ENCODE data around the gene DAAM2.

The DAAM2 gene

DNA sequence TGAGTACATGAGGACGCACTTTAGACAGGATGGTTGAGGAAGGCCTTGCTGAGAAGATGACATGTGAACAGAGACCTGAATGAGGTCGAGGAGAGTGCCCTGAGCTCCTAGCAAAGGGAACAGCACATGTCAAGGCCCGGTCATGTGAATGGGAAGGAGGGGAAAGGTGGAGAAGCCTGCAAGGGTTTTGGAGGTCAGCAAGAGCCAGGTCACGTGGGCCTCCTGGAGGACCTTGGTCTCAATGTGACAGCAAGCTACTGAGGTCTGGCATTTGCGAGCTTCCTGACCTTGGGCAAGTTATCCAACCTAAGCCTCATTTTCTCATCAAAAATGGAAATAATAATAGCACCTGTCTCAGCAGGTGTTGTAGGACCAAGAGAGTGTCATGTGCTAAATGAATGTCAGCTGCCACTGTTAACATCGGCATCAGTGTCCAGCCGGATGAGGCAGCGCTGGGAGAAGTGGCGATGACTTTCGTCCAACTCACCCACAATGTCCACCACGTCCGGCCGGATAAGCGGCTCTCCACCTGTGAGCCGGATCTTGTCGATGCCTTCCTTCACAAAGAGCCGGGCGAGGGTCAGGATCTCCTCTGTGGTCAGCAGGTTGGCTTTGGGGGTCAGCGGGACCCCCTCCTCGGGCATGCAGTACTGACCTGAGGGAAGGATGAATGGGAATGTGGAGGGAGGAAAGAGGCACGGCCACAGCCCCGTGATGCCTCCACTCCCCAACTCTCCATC lies 133.2 kb downstream of the DAAM2 start:
- no peaks in the 10 kb centered on the region for H3K27me3 Mint-ChIP-seq (ENCODE audit: low read depth)
- H3K27ac Mint-ChIP-seq: no peak overlapping the region

DNA sequence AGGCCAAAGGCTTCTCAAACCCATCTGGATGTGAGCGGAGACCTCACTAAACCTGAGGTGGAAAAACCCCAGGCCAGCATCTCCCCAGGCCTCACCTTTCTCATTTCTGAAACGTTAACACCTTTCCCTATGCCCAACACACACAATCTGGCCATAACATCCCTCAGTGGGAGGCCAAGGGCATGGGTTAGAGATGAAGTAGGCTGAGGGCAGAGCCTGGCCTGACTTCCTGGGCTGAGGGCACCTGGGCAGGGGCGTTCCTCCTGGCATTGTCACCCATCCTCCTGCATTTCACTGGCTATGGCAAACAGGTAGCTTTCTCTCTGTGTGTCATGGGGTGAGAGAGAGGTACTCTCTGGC lies 133.7 kb downstream of the DAAM2 start:
- H3K9me3 Mint-ChIP-seq: no peaks in the 10 kb centered on the region
- H3K4me3 Mint-ChIP-seq: no peak overlapping the region
- H3K4me1 Mint-ChIP-seq: peaks cover 6% of the 10 kb centered on the region
- no peaks in the 10 kb centered on the region for H3K27me3 Mint-ChIP-seq (ENCODE audit: low read depth)
- peaks cover 14% of the 10 kb centered on the region for H3K36me3 Mint-ChIP-seq (ENCODE audit: low read depth)
- TF ChIP-seq, protein P1, sequence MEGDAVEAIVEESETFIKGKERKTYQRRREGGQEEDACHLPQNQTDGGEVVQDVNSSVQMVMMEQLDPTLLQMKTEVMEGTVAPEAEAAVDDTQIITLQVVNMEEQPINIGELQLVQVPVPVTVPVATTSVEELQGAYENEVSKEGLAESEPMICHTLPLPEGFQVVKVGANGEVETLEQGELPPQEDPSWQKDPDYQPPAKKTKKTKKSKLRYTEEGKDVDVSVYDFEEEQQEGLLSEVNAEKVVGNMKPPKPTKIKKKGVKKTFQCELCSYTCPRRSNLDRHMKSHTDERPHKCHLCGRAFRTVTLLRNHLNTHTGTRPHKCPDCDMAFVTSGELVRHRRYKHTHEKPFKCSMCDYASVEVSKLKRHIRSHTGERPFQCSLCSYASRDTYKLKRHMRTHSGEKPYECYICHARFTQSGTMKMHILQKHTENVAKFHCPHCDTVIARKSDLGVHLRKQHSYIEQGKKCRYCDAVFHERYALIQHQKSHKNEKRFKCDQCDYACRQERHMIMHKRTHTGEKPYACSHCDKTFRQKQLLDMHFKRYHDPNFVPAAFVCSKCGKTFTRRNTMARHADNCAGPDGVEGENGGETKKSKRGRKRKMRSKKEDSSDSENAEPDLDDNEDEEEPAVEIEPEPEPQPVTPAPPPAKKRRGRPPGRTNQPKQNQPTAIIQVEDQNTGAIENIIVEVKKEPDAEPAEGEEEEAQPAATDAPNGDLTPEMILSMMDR (IDR thresholded peaks at IDR 0.05; ENCODE audit: unreplicated experiment in 3 of 3): no peak
- H3K27ac Mint-ChIP-seq: no peak overlapping the region

More for the DNA sequence above, 133.2 kb downstream of the DAAM2 start:
- no peak overlapping the region for H3K4me3 Mint-ChIP-seq
- peaks cover 14% of the 10 kb centered on the region for H3K36me3 Mint-ChIP-seq (ENCODE audit: low read depth)
- TF ChIP-seq, protein P1 (IDR thresholded peaks at IDR 0.05; ENCODE audit: unreplicated experiment in 3 of 3): no peak
- peaks cover 5% of the 10 kb centered on the region for H3K4me1 Mint-ChIP-seq
- no peaks in the 10 kb centered on the region for H3K9me3 Mint-ChIP-seq

DNA sequence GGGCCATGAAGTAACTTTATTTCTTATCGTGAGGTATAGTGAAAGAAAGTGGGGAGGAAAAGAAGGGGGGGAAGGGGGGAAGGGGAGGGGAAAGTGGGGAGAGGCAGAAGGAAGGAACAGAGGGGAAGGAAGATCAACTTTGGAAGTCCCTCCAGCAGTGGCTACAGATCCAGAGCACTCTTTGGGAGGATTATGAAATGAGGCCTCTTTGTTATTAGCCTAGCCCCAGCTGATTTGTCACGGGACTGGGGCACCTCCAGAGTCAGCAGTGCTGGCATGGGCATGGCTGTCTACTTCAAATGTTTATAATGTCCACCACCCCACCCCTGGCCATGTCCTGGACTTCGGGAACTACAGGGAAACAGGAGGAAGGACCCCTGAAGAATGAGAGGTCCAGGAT lies 134.5 kb downstream of the DAAM2 start:
- TF ChIP-seq, protein P1 (IDR thresholded peaks at IDR 0.05; ENCODE audit: unreplicated experiment in 3 of 3): no peak
- Mint-ChIP-seq H3K4me1 (peaks cover 6% of the 10 kb centered on the region), H3K4me3 (no peak overlapping the region), H3K36me3 (ENCODE audit: low read depth) (peaks cover 14% of the 10 kb centered on the region), H3K9me3 (no peaks in the 10 kb centered on the region), H3K27ac (no peak overlapping the region), H3K27me3 (ENCODE audit: low read depth) (no peaks in the 10 kb centered on the region)

DNA sequence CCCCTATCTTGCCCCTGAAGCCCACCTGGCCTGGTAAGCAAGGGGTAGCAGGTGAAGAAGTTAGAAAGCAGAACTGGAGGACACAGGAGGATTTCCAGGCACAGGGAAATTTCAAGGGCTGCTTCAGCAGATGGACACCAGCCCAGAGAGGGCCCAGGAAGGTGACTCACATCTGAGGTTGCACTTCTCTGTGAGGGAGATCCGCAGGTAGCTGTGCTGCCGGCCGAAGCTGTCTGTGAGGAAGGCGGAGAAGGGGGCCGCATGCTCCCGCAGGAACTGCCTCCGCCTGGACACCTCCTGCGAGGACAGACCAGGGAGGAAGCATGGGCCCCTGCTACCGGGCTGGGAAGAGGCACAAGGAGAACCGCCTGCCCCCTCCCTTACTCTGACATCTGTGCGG lies 135.0 kb downstream of the DAAM2 start:
- H3K36me3 Mint-ChIP-seq (ENCODE audit: low read depth): peaks cover 14% of the 10 kb centered on the region
- no peaks in the 10 kb centered on the region for H3K27me3 Mint-ChIP-seq (ENCODE audit: low read depth)
- no peaks in the 10 kb centered on the region for H3K9me3 Mint-ChIP-seq
- TF ChIP-seq, protein P1 (IDR thresholded peaks at IDR 0.05; ENCODE audit: unreplicated experiment in 3 of 3): no peak
- no peak overlapping the region for H3K27ac Mint-ChIP-seq
- no peak overlapping the region for H3K4me3 Mint-ChIP-seq
- peaks cover 6% of the 10 kb centered on the region for H3K4me1 Mint-ChIP-seq

DNA sequence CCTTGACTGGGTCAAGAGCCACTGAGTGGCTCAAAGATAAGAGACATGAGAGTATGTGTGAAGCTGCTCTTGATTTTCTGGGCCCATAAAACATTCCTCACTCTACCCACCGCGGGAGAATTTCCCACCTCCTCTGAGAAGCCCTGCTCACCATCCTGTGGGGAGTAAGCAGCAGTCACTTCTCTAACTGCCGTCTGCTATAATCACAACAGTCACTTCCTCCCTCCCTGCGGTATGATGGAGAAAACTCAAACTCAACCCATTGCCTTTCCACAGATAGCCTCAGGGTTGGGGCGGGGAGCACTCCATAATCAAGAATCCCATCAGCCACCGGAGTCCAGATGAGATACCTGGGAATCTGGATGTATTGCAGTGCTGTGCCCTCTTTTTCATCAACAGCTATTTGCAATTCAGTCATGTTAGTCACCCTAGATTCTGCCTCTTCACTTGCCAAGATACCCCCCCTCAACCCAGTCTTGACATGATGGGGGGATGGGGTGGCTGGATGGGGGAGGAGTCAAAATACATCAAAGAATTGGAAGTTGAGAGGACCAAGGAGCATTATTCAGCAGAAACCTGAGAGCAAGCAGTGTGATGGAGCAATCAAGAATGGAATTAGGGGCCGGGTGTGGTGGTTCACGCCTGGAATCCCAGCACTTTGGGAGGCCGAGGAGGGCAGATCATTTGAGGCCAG lies 137.0 kb downstream of the DAAM2 start:
- Mint-ChIP-seq H3K9me3 (no peaks in the 10 kb centered on the region), H3K27me3 (ENCODE audit: low read depth) (peaks cover 6% of the 10 kb centered on the region), H3K4me1 (peaks cover 11% of the 10 kb centered on the region), H3K4me3 (no peak overlapping the region), H3K27ac (no peak overlapping the region), H3K36me3 (ENCODE audit: low read depth) (peaks cover 11% of the 10 kb centered on the region)
- TF ChIP-seq, protein P1 (IDR thresholded peaks at IDR 0.05; ENCODE audit: unreplicated experiment in 3 of 3): no peak

Data from nephron (organoid).